Right lobe of liver (tissue), 4 donors: ENCODE data around the gene MINK1.

Source experiments
- CTCF ChIP-seq, 4 donors: fragments of 200-600 bp in 3 of 4; fragments of 450-650 bp in 1 of 4; IDR thresholded peaks; one replicate each; pipeline versions ENCODE4 v1.5.1 to v1.8.0; 2016 to 2022; ENCODE audit warnings: antibody characterized with exemption in 4 of 4, mild to moderate bottlenecking in 2 of 4
- POLR2A ChIP-seq: fragments of 450-650 bp; IDR thresholded peaks from one replicate; pipeline ENCODE4 v1.6.1; 2017; ENCODE audit warnings: antibody characterized with exemption, mild to moderate bottlenecking
- donor health status: DM: no; HTN: no; CAD: no.
- donor health status: DM: no; HTN: no; CAD: no.
- donor health status: DM: no; HTN: yes; CAD: no.

DNA sequence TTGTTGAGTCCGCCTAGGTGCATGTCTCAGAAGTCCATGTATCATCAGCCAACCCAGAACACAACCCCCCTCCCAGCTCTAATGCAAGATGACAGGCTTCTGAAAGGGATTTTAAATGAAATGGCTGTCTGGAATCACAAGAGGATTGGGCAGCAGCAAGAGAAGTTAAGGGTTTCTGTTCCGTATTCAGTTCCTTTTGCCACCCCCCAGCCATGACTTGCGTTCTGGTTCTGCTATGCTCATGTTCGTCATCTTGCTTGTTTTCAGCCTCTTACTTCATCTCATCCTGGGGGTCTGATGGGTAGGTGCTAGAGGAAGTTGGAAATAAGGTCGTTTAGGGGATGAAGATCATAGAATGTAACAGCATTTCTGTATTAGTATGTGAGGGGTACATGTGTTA is 12.0 kb downstream of the MINK1 start:
- TF ChIP-seq CTCF (IDR thresholded peaks at IDR 0.05), result no peak
- no peak for TF ChIP-seq POLR2A
